Measurements from ENCODE around the gene SNAP29.

GRCh38 chr22:20834725-20835124 lies 24.1 kb upstream of the SNAP29 start:
- TF ChIP-seq, protein P1, sequence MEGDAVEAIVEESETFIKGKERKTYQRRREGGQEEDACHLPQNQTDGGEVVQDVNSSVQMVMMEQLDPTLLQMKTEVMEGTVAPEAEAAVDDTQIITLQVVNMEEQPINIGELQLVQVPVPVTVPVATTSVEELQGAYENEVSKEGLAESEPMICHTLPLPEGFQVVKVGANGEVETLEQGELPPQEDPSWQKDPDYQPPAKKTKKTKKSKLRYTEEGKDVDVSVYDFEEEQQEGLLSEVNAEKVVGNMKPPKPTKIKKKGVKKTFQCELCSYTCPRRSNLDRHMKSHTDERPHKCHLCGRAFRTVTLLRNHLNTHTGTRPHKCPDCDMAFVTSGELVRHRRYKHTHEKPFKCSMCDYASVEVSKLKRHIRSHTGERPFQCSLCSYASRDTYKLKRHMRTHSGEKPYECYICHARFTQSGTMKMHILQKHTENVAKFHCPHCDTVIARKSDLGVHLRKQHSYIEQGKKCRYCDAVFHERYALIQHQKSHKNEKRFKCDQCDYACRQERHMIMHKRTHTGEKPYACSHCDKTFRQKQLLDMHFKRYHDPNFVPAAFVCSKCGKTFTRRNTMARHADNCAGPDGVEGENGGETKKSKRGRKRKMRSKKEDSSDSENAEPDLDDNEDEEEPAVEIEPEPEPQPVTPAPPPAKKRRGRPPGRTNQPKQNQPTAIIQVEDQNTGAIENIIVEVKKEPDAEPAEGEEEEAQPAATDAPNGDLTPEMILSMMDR (IDR thresholded peaks at IDR 0.05 in 4 of 5, conservative IDR thresholded peaks at IDR 0.05 in 1 of 5): no peak
- no peak for TF ChIP-seq POLR2A (IDR thresholded peaks at IDR 0.05)

Data from gastrocnemius medialis (tissue), 4 donors.